Ovary (tissue), 3 donors: ENCODE measurements around the gene GRN.

Experiments
- EP300 ChIP-seq: sonication (generic); formaldehyde crosslinking; IDR thresholded peaks from one replicate; pipeline ENCODE4 v1.6.1; 2017; ENCODE audit warnings: antibody characterized with exemption
- POLR2A ChIP-seq: fragments of 450-650 bp; IDR thresholded peaks from one replicate; pipeline ENCODE4 v1.6.1; 2017; ENCODE audit warnings: antibody characterized with exemption, mild to moderate bottlenecking, moderate library complexity
- TF ChIP-seq, protein P1 (sequence below), 3 donors: fragments of 450-650 bp in 2 of 3; fragments of 200-600 bp in 1 of 3; IDR thresholded peaks; one replicate each; pipeline versions ENCODE4 v1.5.1 to v1.8.0; 2016 to 2022; ENCODE audit warnings: antibody characterized with exemption in 3 of 3, mild to moderate bottlenecking in 1 of 3
- donor health status: DM: no; HTN: no; CAD: no.

DNA sequence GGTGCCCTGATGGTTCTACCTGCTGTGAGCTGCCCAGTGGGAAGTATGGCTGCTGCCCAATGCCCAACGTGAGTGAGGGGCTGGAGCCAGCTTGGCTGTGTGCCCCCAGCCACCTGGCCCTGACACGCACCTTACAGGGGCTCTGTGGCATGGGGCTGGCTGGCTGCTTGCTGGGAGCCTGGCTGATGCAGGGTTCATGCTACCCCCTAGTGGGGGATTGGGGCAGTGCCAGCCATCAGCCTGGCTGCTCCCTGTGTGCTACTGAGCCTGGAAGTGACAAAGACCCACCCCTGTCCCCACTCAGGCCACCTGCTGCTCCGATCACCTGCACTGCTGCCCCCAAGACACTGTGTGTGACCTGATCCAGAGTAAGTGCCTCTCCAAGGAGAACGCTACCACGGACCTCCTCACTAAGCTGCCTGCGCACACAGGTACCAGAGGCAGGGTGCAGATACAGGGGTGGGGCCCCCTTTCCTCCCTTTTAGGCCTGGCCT, 5.7 kb downstream of the GRN start:
- TF ChIP-seq, protein P1, sequence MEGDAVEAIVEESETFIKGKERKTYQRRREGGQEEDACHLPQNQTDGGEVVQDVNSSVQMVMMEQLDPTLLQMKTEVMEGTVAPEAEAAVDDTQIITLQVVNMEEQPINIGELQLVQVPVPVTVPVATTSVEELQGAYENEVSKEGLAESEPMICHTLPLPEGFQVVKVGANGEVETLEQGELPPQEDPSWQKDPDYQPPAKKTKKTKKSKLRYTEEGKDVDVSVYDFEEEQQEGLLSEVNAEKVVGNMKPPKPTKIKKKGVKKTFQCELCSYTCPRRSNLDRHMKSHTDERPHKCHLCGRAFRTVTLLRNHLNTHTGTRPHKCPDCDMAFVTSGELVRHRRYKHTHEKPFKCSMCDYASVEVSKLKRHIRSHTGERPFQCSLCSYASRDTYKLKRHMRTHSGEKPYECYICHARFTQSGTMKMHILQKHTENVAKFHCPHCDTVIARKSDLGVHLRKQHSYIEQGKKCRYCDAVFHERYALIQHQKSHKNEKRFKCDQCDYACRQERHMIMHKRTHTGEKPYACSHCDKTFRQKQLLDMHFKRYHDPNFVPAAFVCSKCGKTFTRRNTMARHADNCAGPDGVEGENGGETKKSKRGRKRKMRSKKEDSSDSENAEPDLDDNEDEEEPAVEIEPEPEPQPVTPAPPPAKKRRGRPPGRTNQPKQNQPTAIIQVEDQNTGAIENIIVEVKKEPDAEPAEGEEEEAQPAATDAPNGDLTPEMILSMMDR (IDR thresholded peaks at IDR 0.05): peak; percentile 28 to 56 (median 38)
- no peak for TF ChIP-seq POLR2A
- TF ChIP-seq EP300: no peak
